ENCODE results near the gene KLF9.

- no peak for TF ChIP-seq CTCF (IDR thresholded peaks at IDR 0.05)
- no peak for TF ChIP-seq POLR2A (IDR thresholded peaks at IDR 0.05)
Measured at GRCh38 chr9:70390933-70391341, 23.5 kb downstream of the KLF9 start.
